Measurements from ENCODE around the gene SERGEF. TPM values are rescaled to one million over a fixed set of nuclear protein-coding genes. Genes with fewer than 3 reads are reported as not detected.

The SERGEF gene
- polyA plus RNA-seq, 1 of the 3 experiments (the other 2 are of a cell fraction), result 23.1 TPM

- no peaks in the 10 kb centered on the region for H3K27me3 ChIP-seq (ENCODE audit: insufficient read depth)
- no peaks in the 10 kb centered on the region for H3K9me2 ChIP-seq
- H4K20me1 ChIP-seq (ENCODE audit: insufficient read depth), result no peaks in the 10 kb centered on the region
- H3K79me2 ChIP-seq (ENCODE audit: insufficient read depth), result no peaks in the 10 kb centered on the region
- 77% methylated on average over 1 of the region's 1 CpG for WGBS (ENCODE audit: low lambda C conversion rate)
- H3K4me1 ChIP-seq (ENCODE audit: control insufficient read depth in 1 of 2, insufficient read depth in 2 of 2, low read depth in 1 of 2, low read length in 1 of 2), result no peaks in the 10 kb centered on the region
- no peak overlapping the region for H3K4me2 ChIP-seq
- H2AFZ ChIP-seq (ENCODE audit: low read depth), result no peak overlapping the region
- peaks cover 6% of the 10 kb centered on the region; the same call in 1 of the 2 replicates for H3K9me3 ChIP-seq
- H3K9ac ChIP-seq, result no peak overlapping the region
- H3K4me3 ChIP-seq (ENCODE audit: low read depth in 2 of 2, low read length in 1 of 2), result no peak overlapping the region
- no peak for DNase-seq
- no peaks in the 10 kb centered on the region for H3F3A ChIP-seq (replicated peaks; ENCODE audit: insufficient read depth)
- ChIA-PET CTCF (interaction anchor here (1.6 kb wide), 1 partner anchor 39 kb away, joined by 6 read pairs; no protein-coding TSS in a partner anchor), POLR2A (no interaction called here)
- no peak overlapping the region for H3K27ac ChIP-seq (ENCODE audit: low read depth in 2 of 2, low read length in 1 of 2)
- TF ChIP-seq FOXM1 (IDR thresholded peaks at IDR 0.05; ENCODE audit: low read depth) (no peak), CHD2 (IDR thresholded peaks at IDR 0.05; ENCODE audit: low read length, partially characterized antibody) (no peak), GABPA (IDR thresholded peaks at IDR 0.05; ENCODE audit: low read depth) (no peak), USF1 (IDR thresholded peaks at IDR 0.05; ENCODE audit: borderline replicate concordance, low read depth) (no peak), RCOR1 (IDR thresholded peaks at IDR 0.05; ENCODE audit: low read length) (no peak), ZBTB33 (IDR thresholded peaks at IDR 0.05; ENCODE audit: borderline replicate concordance, low read depth) (no peak), GATA2 (CRISPR knock-in tag; IDR thresholded peaks at IDR 0.05) (no peak), MXI1 (IDR thresholded peaks at IDR 0.05; ENCODE audit: low read depth, low read length) (no peak), TAF1 (IDR thresholded peaks at IDR 0.05; ENCODE audit: borderline replicate concordance, low read depth, low read length) (no peak), PBX3 (IDR thresholded peaks at IDR 0.05) (no peak), NFIC (IDR thresholded peaks at IDR 0.05; ENCODE audit: borderline replicate concordance) (no peak), EZH2phosphoT487 (IDR thresholded peaks at IDR 0.05; ENCODE audit: borderline replicate concordance, low read depth) (no peak), MAX (IDR thresholded peaks at IDR 0.05; ENCODE audit: low read depth) (no peak), NRF1 (IDR thresholded peaks at IDR 0.05; ENCODE audit: low read depth, low read length) (no peak), CTCF (IDR thresholded peaks at IDR 0.05) (no peak), RFX5 (IDR thresholded peaks at IDR 0.05; ENCODE audit: low read length) (no peak), REST (IDR thresholded peaks at IDR 0.05; ENCODE audit: low read depth, low read length) (no peak), YY1 (IDR thresholded peaks at IDR 0.05; ENCODE audit: low read depth) (no peak)
- peaks cover 0 to 20% of the 10 kb centered on the region in 2 experiments for H3K36me3 ChIP-seq (replicated peaks in 1 of 2; ENCODE audit: control insufficient read depth in 1 of 2, insufficient read depth in 2 of 2, low read length in 1 of 2)
Measured at GRCh38 chr11:17939542-17939941, 73.3 kb downstream of the SERGEF start.

All from SK-N-SH (cell line).